ENCODE data around the gene RPL36A. TPM values are rescaled to one million over a fixed set of nuclear protein-coding genes. Genes with fewer than 3 reads are reported as not detected.
A peak's percentile ranks its signal among the peaks of the same experiment; 100 is the strongest.

RPL36A gene
- polyA plus RNA-seq (2012; ENCODE audit: missing spikeins): 3,522 TPM

GRCh38 chrX:101390664-101391525 is at the start of gene RPL36A:
TSS of gene RPL36A (plus strand) at chrX:101391011. CDS start at chrX:101391044, 33 bp downstream.
- peak; percentile 98 for TF ChIP-seq POLR2AphosphoS5 (IDR thresholded peaks at IDR 0.05; ENCODE audit: low read depth, low read length)
- TF ChIP-seq POLR2A (IDR thresholded peaks at IDR 0.05; ENCODE audit: low read depth, low read length): peak; percentile 97
- peak; percentile 98 for TF ChIP-seq TAF1 (IDR thresholded peaks at IDR 0.05; ENCODE audit: borderline replicate concordance, low read depth, low read length)
- DNase-seq (ENCODE audit: insufficient read length): no peak
- peak; percentile 86 for FAIRE-seq

GRCh38 chrX:101347859-101348451 is 42.9 kb upstream of the RPL36A start:
- DNase-seq (ENCODE audit: insufficient read length) (no peak), FAIRE-seq (no peak)
- TF ChIP-seq POLR2A (IDR thresholded peaks at IDR 0.05; ENCODE audit: low read depth, low read length): no peak
- no peak for TF ChIP-seq POLR2AphosphoS5 (IDR thresholded peaks at IDR 0.05; ENCODE audit: low read depth, low read length)
- no peak for TF ChIP-seq TAF1 (IDR thresholded peaks at IDR 0.05; ENCODE audit: borderline replicate concordance, low read depth, low read length)

GRCh38 chrX:101348452-101349192 is 42.2 kb upstream of the RPL36A start, which contains the start of gene TIMM8A:
TSS of gene TIMM8A (minus strand) at chrX:101348742. CDS start at chrX:101348664, 78 bp downstream.
- TF ChIP-seq TAF1 (IDR thresholded peaks at IDR 0.05; ENCODE audit: borderline replicate concordance, low read depth, low read length): no peak
- peak; percentile 87 for TF ChIP-seq POLR2A (IDR thresholded peaks at IDR 0.05; ENCODE audit: low read depth, low read length)
- TF ChIP-seq POLR2AphosphoS5 (IDR thresholded peaks at IDR 0.05; ENCODE audit: low read depth, low read length): peak; percentile 90
- DNase-seq (ENCODE audit: insufficient read length) (peak; percentile 69), FAIRE-seq (peak; percentile 86)

- no peak for TF ChIP-seq POLR2A (IDR thresholded peaks at IDR 0.05; ENCODE audit: low read depth, low read length)
- no peak for TF ChIP-seq POLR2AphosphoS5 (IDR thresholded peaks at IDR 0.05; ENCODE audit: low read depth, low read length)
- no peak for TF ChIP-seq TAF1 (IDR thresholded peaks at IDR 0.05; ENCODE audit: borderline replicate concordance, low read depth, low read length)
- FAIRE-seq (no peak), DNase-seq (ENCODE audit: insufficient read length) (no peak)
These were observed 41.6 kb upstream of the RPL36A start for GRCh38 chrX:101349193-101349562.

GRCh38 chrX:101357166-101357795 is 33.5 kb upstream of the RPL36A start:
- FAIRE-seq: peak; percentile 14

GRCh38 chrX:101359966-101360365 is 30.8 kb upstream of the RPL36A start:
- DNase-seq (ENCODE audit: insufficient read length) (no peak), FAIRE-seq (no peak)
- no peak for TF ChIP-seq POLR2A (IDR thresholded peaks at IDR 0.05; ENCODE audit: low read depth, low read length)
- TF ChIP-seq TAF1 (IDR thresholded peaks at IDR 0.05; ENCODE audit: borderline replicate concordance, low read depth, low read length): no peak
- no peak for TF ChIP-seq POLR2AphosphoS5 (IDR thresholded peaks at IDR 0.05; ENCODE audit: low read depth, low read length)

More at GRCh38 chrX:101357166-101357795, 33.5 kb upstream of the RPL36A start:
- TF ChIP-seq TAF1 (IDR thresholded peaks at IDR 0.05; ENCODE audit: borderline replicate concordance, low read depth, low read length) (no peak), POLR2A (IDR thresholded peaks at IDR 0.05; ENCODE audit: low read depth, low read length) (no peak), POLR2AphosphoS5 (IDR thresholded peaks at IDR 0.05; ENCODE audit: low read depth, low read length) (no peak)
- no peak for DNase-seq (ENCODE audit: insufficient read length)

GRCh38 chrX:101360390-101360789 is 30.4 kb upstream of the RPL36A start:
- FAIRE-seq (no peak), DNase-seq (ENCODE audit: insufficient read length) (no peak)
- TF ChIP-seq POLR2AphosphoS5 (IDR thresholded peaks at IDR 0.05; ENCODE audit: low read depth, low read length): no peak
- no peak for TF ChIP-seq TAF1 (IDR thresholded peaks at IDR 0.05; ENCODE audit: borderline replicate concordance, low read depth, low read length)
- TF ChIP-seq POLR2A (IDR thresholded peaks at IDR 0.05; ENCODE audit: low read depth, low read length): no peak

GRCh38 chrX:101362116-101362515 is 28.7 kb upstream of the RPL36A start:
- TF ChIP-seq POLR2A (IDR thresholded peaks at IDR 0.05; ENCODE audit: low read depth, low read length) (no peak), TAF1 (IDR thresholded peaks at IDR 0.05; ENCODE audit: borderline replicate concordance, low read depth, low read length) (no peak), POLR2AphosphoS5 (IDR thresholded peaks at IDR 0.05; ENCODE audit: low read depth, low read length) (no peak)
- FAIRE-seq (no peak), DNase-seq (ENCODE audit: insufficient read length) (no peak)

- TF ChIP-seq POLR2AphosphoS5 (IDR thresholded peaks at IDR 0.05; ENCODE audit: low read depth, low read length): no peak
- no peak for TF ChIP-seq POLR2A (IDR thresholded peaks at IDR 0.05; ENCODE audit: low read depth, low read length)
- no peak for TF ChIP-seq TAF1 (IDR thresholded peaks at IDR 0.05; ENCODE audit: borderline replicate concordance, low read depth, low read length)
- DNase-seq (ENCODE audit: insufficient read length): no peak
- FAIRE-seq: no peak
These were observed 28.1 kb upstream of the RPL36A start for GRCh38 chrX:101362757-101363156.

GRCh38 chrX:101365301-101365795 is 25.5 kb upstream of the RPL36A start:
- DNase-seq (ENCODE audit: insufficient read length) (no peak), FAIRE-seq (no peak)
- TF ChIP-seq POLR2A (IDR thresholded peaks at IDR 0.05; ENCODE audit: low read depth, low read length): no peak
- TF ChIP-seq TAF1 (IDR thresholded peaks at IDR 0.05; ENCODE audit: borderline replicate concordance, low read depth, low read length): no peak
- no peak for TF ChIP-seq POLR2AphosphoS5 (IDR thresholded peaks at IDR 0.05; ENCODE audit: low read depth, low read length)
